Stimulated activated CD4-positive, alpha-beta T cell treated with anti-CD3 and anti-CD28 coated beads, Interleukin-2, amount 100 ng/mL, for 24 hours (primary cell): ENCODE measurements around the gene KRT5.
"Not testable (repeated sequence)": the region's sequence is repeated elsewhere in the genome, so short reads cannot be mapped to it uniquely, and the experiment has no call there.

Source experiments
- DNase-seq, 2 donors: peaks; one replicate each; pipeline ENCODE4 v3.0.0-alpha.2; 2020

Gene KRT5

GRCh38 chr12:52493172-52493571 is 27.0 kb downstream of the KRT5 start, which contains the start of gene KRT6A:
TSS of gene KRT6A (minus strand) at chr12:52493257. CDS start at chr12:52493188, 69 bp downstream.
- no peak for DNase-seq

- DNase-seq = not testable (repeated sequence)
Measured at GRCh38 chr12:52492405-52492804, 27.8 kb downstream of the KRT5 start.

- not testable (repeated sequence) for DNase-seq
Measured at GRCh38 chr12:52491495-52491894, 28.7 kb downstream of the KRT5 start.

- no peak for DNase-seq
Measured at GRCh38 chr12:52488736-52489135, 31.5 kb downstream of the KRT5 start.

- DNase-seq = not testable (repeated sequence)
Measured at GRCh38 chr12:52487744-52488443, 32.3 kb downstream of the KRT5 start.

GRCh38 chr12:52487211-52487610 is 33.0 kb downstream of the KRT5 start:
- no peak for DNase-seq

GRCh38 chr12:52486166-52487105 is 33.8 kb downstream of the KRT5 start:
- DNase-seq = no peak

- DNase-seq = no peak
Measured at GRCh38 chr12:52480073-52480472, 40.1 kb downstream of the KRT5 start.

GRCh38 chr12:52477651-52478050 is 42.5 kb downstream of the KRT5 start:
- DNase-seq = no peak

GRCh38 chr12:52474212-52474611 is 46.0 kb downstream of the KRT5 start:
- DNase-seq = no peak

- no peak for DNase-seq
Measured at GRCh38 chr12:52473768-52474167, 46.4 kb downstream of the KRT5 start, which contains the start of gene KRT6C. TSS of gene KRT6C (minus strand) at chr12:52473805. CDS start at chr12:52473737, 68 bp downstream.

- DNase-seq = no peak
Measured at GRCh38 chr12:52469853-52470252, 50.3 kb downstream of the KRT5 start.

- DNase-seq = no peak
Measured at GRCh38 chr12:52464897-52465296, 55.3 kb downstream of the KRT5 start.
